ENCODE data around the gene ISCU. TPM values are rescaled to one million over a fixed set of nuclear protein-coding genes. Genes with fewer than 3 reads are reported as not detected.
A peak's percentile ranks its signal among the peaks of the same experiment; 100 is the strongest.

The ISCU gene
- total RNA-seq, 1 donor from 2014 or later, result 117 TPM

- no peak overlapping the region for H3K27ac Mint-ChIP-seq
- H3K27me3 Mint-ChIP-seq, result peaks cover 8% of the 10 kb centered on the region
- CTCF ChIA-PET, result interaction anchor here (0.8 kb wide), 1 partner anchor 14 kb away, joined by 3 read pairs; no protein-coding TSS in a partner anchor
- POLR2A ChIA-PET, result no interaction called here
- no peak for DNase-seq
- no peak for ATAC-seq (ENCODE audit: low read depth)
- intact Hi-C loops (cut with micrococcal nuclease), result no loop called here
- H3K4me1 Mint-ChIP-seq, result no peaks in the 10 kb centered on the region
- no peak overlapping the region for H3K4me3 Mint-ChIP-seq
- no peaks in the 10 kb centered on the region for H3K36me3 Mint-ChIP-seq (ENCODE audit: low read depth)
- no peaks in the 10 kb centered on the region for H3K9me3 Mint-ChIP-seq
- TF ChIP-seq CTCF (IDR thresholded peaks at IDR 0.05), result no peak
Observed at GRCh38 chr12:108603743-108604142, 41.3 kb downstream of the ISCU start.

- POLR2A ChIA-PET, result no interaction called here
- ATAC-seq (ENCODE audit: low read depth) (no peak), DNase-seq (no peak)
- CTCF ChIA-PET, result interaction anchor here (0.8 kb wide), 1 partner anchor 13 kb away, joined by 3 read pairs; no protein-coding TSS in a partner anchor
- H3K27me3 Mint-ChIP-seq, result peaks cover 8% of the 10 kb centered on the region
- no peaks in the 10 kb centered on the region for H3K4me1 Mint-ChIP-seq
- no peak overlapping the region for H3K4me3 Mint-ChIP-seq
- no peak for TF ChIP-seq CTCF (IDR thresholded peaks at IDR 0.05)
- no peak overlapping the region for H3K27ac Mint-ChIP-seq
- H3K9me3 Mint-ChIP-seq, result no peaks in the 10 kb centered on the region
- intact Hi-C loops (cut with micrococcal nuclease), result no loop called here
- H3K36me3 Mint-ChIP-seq (ENCODE audit: low read depth), result no peaks in the 10 kb centered on the region
Observed at GRCh38 chr12:108604208-108604941, 42.0 kb downstream of the ISCU start.

- Mint-ChIP-seq H3K4me1 (no peaks in the 10 kb centered on the region), H3K27me3 (peaks cover 8% of the 10 kb centered on the region), H3K9me3 (no peaks in the 10 kb centered on the region), H3K27ac (no peak overlapping the region), H3K4me3 (no peak overlapping the region), H3K36me3 (ENCODE audit: low read depth) (no peaks in the 10 kb centered on the region)
- CTCF ChIA-PET, result interaction anchor here (0.5 kb wide), 1 partner anchor 933 kb away, joined by 3 read pairs; no protein-coding TSS in a partner anchor
- DNase-seq (no peak), ATAC-seq (ENCODE audit: low read depth) (peak; percentile 37)
- POLR2A ChIA-PET, result interaction anchor here (0.6 kb wide), 1 partner anchor 31 kb away, joined by 7 read pairs; no protein-coding TSS in a partner anchor
- TF ChIP-seq CTCF (IDR thresholded peaks at IDR 0.05), result no peak
- intact Hi-C loops (cut with micrococcal nuclease), result no loop called here
Observed at GRCh38 chr12:108605000-108605689, 42.7 kb downstream of the ISCU start.

GRCh38 chr12:108605690-108606406, 43.5 kb downstream of the ISCU start:
- DNase-seq, result no peak
- intact Hi-C loops (cut with micrococcal nuclease), result no loop called here
- no peak overlapping the region for H3K27ac Mint-ChIP-seq
- CTCF ChIA-PET, result interaction anchor here (0.5 kb wide), 1 partner anchor 933 kb away, joined by 3 read pairs; no protein-coding TSS in a partner anchor
- POLR2A ChIA-PET, result interaction anchor here (0.6 kb wide), 1 partner anchor 32 kb away, joined by 7 read pairs; no protein-coding TSS in a partner anchor
- peak; percentile 10 for ATAC-seq (ENCODE audit: low read depth)
- H3K27me3 Mint-ChIP-seq, result peaks cover 8% of the 10 kb centered on the region
- no peak overlapping the region for H3K4me3 Mint-ChIP-seq
- no peaks in the 10 kb centered on the region for H3K9me3 Mint-ChIP-seq
- H3K36me3 Mint-ChIP-seq (ENCODE audit: low read depth), result no peaks in the 10 kb centered on the region
- TF ChIP-seq CTCF (IDR thresholded peaks at IDR 0.05), result no peak
- H3K4me1 Mint-ChIP-seq, result no peaks in the 10 kb centered on the region
